IMR-90 (cell line): ENCODE measurements around the gene MIEN1. TPM values are rescaled to one million over a fixed set of nuclear protein-coding genes. Genes with fewer than 3 reads are reported as not detected.
"Not testable (repeated sequence)": the region's sequence is repeated elsewhere in the genome, so short reads cannot be mapped to it uniquely, and the experiment has no call there.

Experiments
- ATAC-seq: fragments of 200-7000 bp; cut with Tn5 transposase; 2 replicates; pipeline ENCODE4 v1.9.1; 2020; ENCODE audit warnings: low read depth, mild to moderate bottlenecking, moderate library complexity
- BruUV-seq: library from RNA; stranded (reverse); fragments of 400-500 nt; replicated peaks from 2 replicates; lab custom pipeline; 2021; lab: Mats Ljungman, UMichigan
- CTCF ChIA-PET: fragments of 300-600 bp; formaldehyde crosslinking; extraction: SDS; loops from one replicate; lab custom pipeline; 2021; ENCODE audit warnings: antibody characterized with exemption; lab: Yijun Ruan, JAX
- POLR2A ChIA-PET: fragments of 300-600 bp; sonication (Branson Sonifier 250); formaldehyde crosslinking; loops from one replicate; lab custom pipeline; 2022; ENCODE audit warnings: antibody characterized with exemption; ENCODE audit not compliant: unreplicated experiment; lab: Charles Lee
- DNase-seq: peaks from one replicate; pipeline ENCODE4 v3.0.0; 2013
- H2AFZ ChIP-seq: replicated peaks from 2 replicates; pipeline ENCODE3; 2013; ENCODE audit warnings: low read length, mild to moderate bottlenecking; ENCODE audit not compliant: poor library complexity
- H2AK5ac ChIP-seq: 2 replicates; pipeline ENCODE4 v1.6.1; 2013; ENCODE audit warnings: low read depth, low read length, inconsistent platforms
- H2AK9ac ChIP-seq: replicated peaks from 2 replicates; pipeline ENCODE3; 2013; ENCODE audit warnings: mild to moderate bottlenecking, low read depth, low read length, moderate library complexity; ENCODE audit not compliant: poor library complexity
- H2BK120ac ChIP-seq: 2 replicates; pipeline ENCODE4 v1.6.1; 2013; ENCODE audit warnings: low read depth, low read length, inconsistent platforms
- H2BK15ac ChIP-seq: 3 replicates; pipeline ENCODE4 v1.6.1; 2013; ENCODE audit warnings: low read depth, low read length, inconsistent platforms
- H2BK20ac ChIP-seq: 2 replicates; pipeline ENCODE4 v1.6.1; 2013; ENCODE audit warnings: low read depth, mild to moderate bottlenecking, inconsistent platforms, low read length, moderate library complexity
- H2BK5ac ChIP-seq: 2 replicates; pipeline ENCODE4 v1.6.1; 2013; ENCODE audit warnings: mild to moderate bottlenecking, low read depth, low read length, inconsistent platforms; ENCODE audit not compliant: poor library complexity, severe bottlenecking
- H3K14ac ChIP-seq: replicated peaks from 2 replicates; pipeline ENCODE4 v1.6.1; 2013; ENCODE audit warnings: low read depth, low read length, inconsistent platforms
- H3K18ac ChIP-seq: 2 replicates; pipeline ENCODE4 v1.6.1; 2013; ENCODE audit warnings: low read depth, low read length, control low read depth
- H3K23ac ChIP-seq: 2 replicates; pipeline ENCODE4 v1.6.1; 2013; ENCODE audit warnings: low read depth, low read length, inconsistent platforms
- H3K27ac ChIP-seq: 2 replicates; pipeline ENCODE4 v1.5.1; 2013; ENCODE audit warnings: mild to moderate bottlenecking, control low read depth, low read length; ENCODE audit not compliant: insufficient read depth
- H3K27me3 ChIP-seq: 2 replicates; pipeline ENCODE4 v1.6.1; 2013; ENCODE audit warnings: low read length; ENCODE audit not compliant: control insufficient read depth, insufficient read depth
- H3K36me3 ChIP-seq: 2 replicates; pipeline ENCODE4 v1.6.1; 2013; ENCODE audit warnings: low read length, mixed read lengths; ENCODE audit not compliant: control insufficient read depth, insufficient read depth
- H3K4ac ChIP-seq: 2 replicates; pipeline ENCODE4 v1.6.1; 2013; ENCODE audit warnings: low read depth, low read length, inconsistent platforms
- H3K4me1 ChIP-seq: 2 replicates; pipeline ENCODE4 v1.6.1; 2013; ENCODE audit warnings: low read length, mixed read lengths; ENCODE audit not compliant: control insufficient read depth, insufficient read depth
- H3K4me2 ChIP-seq: 2 replicates; pipeline ENCODE4 v1.6.1; 2013; ENCODE audit warnings: low read depth, mild to moderate bottlenecking, control low read depth, low read length, moderate library complexity
- H3K4me3 ChIP-seq: 2 replicates; pipeline ENCODE4 v1.5.1; 2013; ENCODE audit warnings: low read depth, mild to moderate bottlenecking, control low read depth, low read length, moderate library complexity; ENCODE audit not compliant: insufficient read depth
- H3K56ac ChIP-seq: 2 replicates; pipeline ENCODE4 v1.6.1; 2013; ENCODE audit warnings: low read length, inconsistent platforms; ENCODE audit not compliant: insufficient read depth; ENCODE audit errors: extremely low read depth
- H3K79me1 ChIP-seq, 2 experiments: 2 replicates each; pipeline ENCODE4 v1.6.1; 2013; ENCODE audit warnings: low read length in 2 of 2, inconsistent platforms in 1 of 2, low read depth in 1 of 2
- H3K9ac ChIP-seq: 2 replicates; pipeline ENCODE4 v1.6.1; 2013; ENCODE audit warnings: low read depth, low read length, control low read depth
- H3K9me1 ChIP-seq: 2 replicates; pipeline ENCODE4 v1.6.1; 2013; ENCODE audit warnings: low read length, inconsistent platforms; ENCODE audit not compliant: insufficient read depth
- H3K9me3 ChIP-seq: 2 replicates; pipeline ENCODE4 v1.6.1; 2013; ENCODE audit warnings: low read length; ENCODE audit not compliant: control insufficient read depth, insufficient read depth
- H4K20me1 ChIP-seq: 2 replicates; pipeline ENCODE4 v1.6.1; 2013; ENCODE audit warnings: low read length, inconsistent platforms; ENCODE audit not compliant: insufficient read depth
- H4K5ac ChIP-seq: 2 replicates; pipeline ENCODE4 v1.6.1; 2013; ENCODE audit warnings: mild to moderate bottlenecking, low read depth, low read length, control low read depth
- H4K8ac ChIP-seq, 2 experiments: 2 replicates each; pipeline ENCODE4 v1.6.1; 2013; ENCODE audit warnings: low read depth in 2 of 2, low read length in 2 of 2, control low read depth in 1 of 2, inconsistent platforms in 1 of 2
- H4K91ac ChIP-seq: 2 replicates; pipeline ENCODE4 v1.6.1; 2013; ENCODE audit warnings: low read depth, low read length, inconsistent platforms; ENCODE audit not compliant: insufficient read depth
- WGBS, 2 experiments: methylation state at CpG; one replicate each; pipeline versions ENCODE4 v1.1.5 to v1.1.7; 2013; ENCODE audit warnings: missing lambda C conversion rate in 2 of 2; ENCODE audit not compliant: insufficient read length in 1 of 2; ENCODE audit errors: extremely low coverage in 2 of 2; 5-methylcytosine and 5-hydroxymethylcytosine counted together
- dilution Hi-C: fragments of 300-500 bp; cut with HindIII; formaldehyde crosslinking; loops from one replicate; pipeline ENCODE4 v1.14.3; 2018; ENCODE audit warnings: low sequenced_read_pairs; ENCODE audit not compliant: unreplicated experiment
- in situ Hi-C: fragments of 300-500 bp; cut with MboI; formaldehyde crosslinking; loops from 3 replicates; pipeline ENCODE4 v1.14.3; 2019; ENCODE audit warnings: low sequenced_read_pairs, inconsistent platforms, mixed read lengths
- intact Hi-C: fragments of 100-400 bp; cut with micrococcal nuclease; formaldehyde crosslinking; loops from 2 replicates; pipeline ENCODE4 v1.10.0; 2022
- polyA plus RNA-seq, 3 experiments: library from polyadenylated mRNA; depleted of rRNA; stranded (reverse); fragments of >200 nt; gene quantifications; 2 replicates each; pipeline ENCODE4 v1.2.3, GENCODE V29; 2012; ENCODE audit warnings: low replicate concordance in 1 of 3
- total RNA-seq: library from RNA; depleted of rRNA; stranded (reverse); fragments of >200 nt; gene quantifications from 2 replicates; pipeline ENCODE4 v1.2.3, GENCODE V29; 2012

MIEN1 gene
- total and polyA plus RNA-seq, 2 of the 4 experiments (the other 2 are of a cell fraction) = 20.3 to 75.6 TPM

- Histone ChIP-seq H3K14ac (peak overlapping the region; percentile 26; the same call in 1 of the 2 replicates), H3K9me1 (peaks cover 21% of the 10 kb centered on the region), H4K5ac (peak overlapping the region; percentile 91), H3K18ac (peak overlapping the region; percentile 70), H3K9ac (peak overlapping the region; percentile 87), H3K4me1 (peaks cover 14% of the 10 kb centered on the region), H2AFZ (peak overlapping the region; percentile 89), H3K27ac (0 out of 2 replicates have a peak overlapping the region, but pooled peaks have one; percentile 21), H2AK9ac (peak overlapping the region; percentile 13), H4K8ac (peak overlapping the region; percentile 86 to 88), H4K20me1 (peaks cover 30% of the 10 kb centered on the region), H4K91ac (peak overlapping the region; percentile 31; the same call in 1 of the 2 replicates), H3K4ac (peak overlapping the region; percentile 47), H2AK5ac (peak overlapping the region; percentile 26; the same call in 1 of the 2 replicates), H3K79me1 (peaks cover 0 to 45% of the 10 kb centered on the region in 2 experiments; a peak in 3 of 4 replicates), H3K23ac (peak overlapping the region; percentile 21; the same call in 1 of the 2 replicates), H3K4me3 (peak overlapping the region; percentile 90), H2BK5ac (peak overlapping the region; percentile 30), H3K4me2 (peak overlapping the region; percentile 96)
- H3K27me3 ChIP-seq, H2BK15ac ChIP-seq, H2BK120ac ChIP-seq, intact Hi-C loops, H3K9me3 ChIP-seq, H2BK20ac ChIP-seq, H3K56ac ChIP-seq, H3K36me3 ChIP-seq, DNase-seq, in situ Hi-C loops, dilution Hi-C loops, BruUV-seq: not testable (repeated sequence)
- ATAC-seq = peak; percentile 1
- POLR2A ChIA-PET = interaction anchor here (0.6 kb wide), 1 partner anchor 11 kb away, joined by 4 read pairs; the partner anchor contains the start of gene PGAP3
- CTCF ChIA-PET = interaction anchor here (1.5 kb wide), 1 partner anchor 11 kb away, joined by 7 read pairs; the partner anchor contains the start of gene PGAP3
- 80% methylated on average over 1 of the region's 11 CpGs; no CpG with 5 or more reads in 1 of the 2 experiments for WGBS, 2 experiments
Observed at GRCh38 chr17:39699157-39699817, 31.0 kb downstream of the MIEN1 start.
